ENCODE measurements around the gene REG1A.

DNA sequence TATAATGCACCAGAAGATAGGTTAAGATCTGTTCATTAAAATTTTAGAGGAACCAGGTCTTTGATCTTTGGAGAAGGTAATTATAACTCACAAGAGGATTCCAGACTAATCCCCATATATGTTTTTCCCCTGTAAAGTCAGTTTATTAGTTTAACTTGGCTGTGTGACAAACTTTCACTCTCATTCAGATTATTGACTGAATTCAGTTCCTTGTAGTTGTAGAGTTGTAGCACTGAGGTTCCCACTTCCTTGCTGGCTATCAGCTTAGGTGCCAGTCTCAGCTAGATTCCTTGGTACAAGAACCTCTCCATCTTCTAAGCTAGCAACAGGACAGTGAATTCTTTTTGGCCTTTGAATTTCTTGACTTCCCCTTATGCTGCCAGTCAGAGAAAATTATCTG lies 19.1 kb downstream of the REG1A start:
- no peak for TF ChIP-seq NAIF1 (CRISPR knock-in tag; IDR thresholded peaks at IDR 0.05; ENCODE audit: borderline replicate concordance)
- TF ChIP-seq, protein P1, sequence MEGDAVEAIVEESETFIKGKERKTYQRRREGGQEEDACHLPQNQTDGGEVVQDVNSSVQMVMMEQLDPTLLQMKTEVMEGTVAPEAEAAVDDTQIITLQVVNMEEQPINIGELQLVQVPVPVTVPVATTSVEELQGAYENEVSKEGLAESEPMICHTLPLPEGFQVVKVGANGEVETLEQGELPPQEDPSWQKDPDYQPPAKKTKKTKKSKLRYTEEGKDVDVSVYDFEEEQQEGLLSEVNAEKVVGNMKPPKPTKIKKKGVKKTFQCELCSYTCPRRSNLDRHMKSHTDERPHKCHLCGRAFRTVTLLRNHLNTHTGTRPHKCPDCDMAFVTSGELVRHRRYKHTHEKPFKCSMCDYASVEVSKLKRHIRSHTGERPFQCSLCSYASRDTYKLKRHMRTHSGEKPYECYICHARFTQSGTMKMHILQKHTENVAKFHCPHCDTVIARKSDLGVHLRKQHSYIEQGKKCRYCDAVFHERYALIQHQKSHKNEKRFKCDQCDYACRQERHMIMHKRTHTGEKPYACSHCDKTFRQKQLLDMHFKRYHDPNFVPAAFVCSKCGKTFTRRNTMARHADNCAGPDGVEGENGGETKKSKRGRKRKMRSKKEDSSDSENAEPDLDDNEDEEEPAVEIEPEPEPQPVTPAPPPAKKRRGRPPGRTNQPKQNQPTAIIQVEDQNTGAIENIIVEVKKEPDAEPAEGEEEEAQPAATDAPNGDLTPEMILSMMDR (CRISPR knock-in tag; IDR thresholded peaks at IDR 0.05), result no peak
- TF ChIP-seq BCL3 (CRISPR knock-in tag; IDR thresholded peaks at IDR 0.05), result no peak
- no peak for TF ChIP-seq ZBTB21 (CRISPR knock-in tag; IDR thresholded peaks at IDR 0.05)
- no peak for TF ChIP-seq MYNN (CRISPR knock-in tag; IDR thresholded peaks at IDR 0.05; ENCODE audit: low read depth)
- no peak for TF ChIP-seq HDAC1 (CRISPR knock-in tag; IDR thresholded peaks at IDR 0.05)
- TF ChIP-seq JUN (CRISPR knock-in tag; IDR thresholded peaks at IDR 0.05), result no peak
- TF ChIP-seq RAD21 (CRISPR knock-in tag; IDR thresholded peaks at IDR 0.05), result no peak
- TF ChIP-seq REL (CRISPR knock-in tag; conservative IDR thresholded peaks at IDR 0.05), result no peak
- no peak for TF ChIP-seq ZNF747 (CRISPR knock-in tag; IDR thresholded peaks at IDR 0.05; ENCODE audit: borderline replicate concordance)
- TF ChIP-seq SP140L (CRISPR knock-in tag; IDR thresholded peaks at IDR 0.05; ENCODE audit: borderline replicate concordance), result no peak

Measured in HepG2 (cell line).